ENCODE data around the gene MAMSTR. TPM values are rescaled to one million over a fixed set of nuclear protein-coding genes. Genes with fewer than 3 reads are reported as not detected.

Gene MAMSTR
- total RNA-seq, 1 donor, result 1.7 TPM

- H3K4me3 ChIP-seq (ENCODE audit: low read depth, low read length), result no peak overlapping the region
- no peak for TF ChIP-seq CTCF (IDR thresholded peaks at IDR 0.05; ENCODE audit: insufficient read depth, low read depth, low read length)
- no peak for DNase-seq (ENCODE audit: low read depth)
These were observed 8.3 kb downstream of the MAMSTR start for GRCh38 chr19:48711106-48711662.

GRCh38 chr19:48708471-48708870 is 11.1 kb downstream of the MAMSTR start:
- DNase-seq (ENCODE audit: low read depth), result no peak
- no peak overlapping the region for H3K4me3 ChIP-seq (ENCODE audit: low read depth, low read length)

GRCh38 chr19:48705431-48705830 is 14.1 kb downstream of the MAMSTR start:
- DNase-seq (ENCODE audit: low read depth), result no peak
- no peak overlapping the region for H3K4me3 ChIP-seq (ENCODE audit: low read depth, low read length)
- TF ChIP-seq CTCF (IDR thresholded peaks at IDR 0.05; ENCODE audit: insufficient read depth, low read depth, low read length), result no peak

More at GRCh38 chr19:48708471-48708870, 11.1 kb downstream of the MAMSTR start:
- no peak for TF ChIP-seq CTCF (IDR thresholded peaks at IDR 0.05; ENCODE audit: insufficient read depth, low read depth, low read length)

- no peak overlapping the region for H3K4me3 ChIP-seq (ENCODE audit: low read depth, low read length)
- no peak for TF ChIP-seq CTCF (IDR thresholded peaks at IDR 0.05; ENCODE audit: insufficient read depth, low read depth, low read length)
- DNase-seq (ENCODE audit: low read depth), result no peak
These were observed 16.2 kb downstream of the MAMSTR start for GRCh38 chr19:48703316-48703715.

GRCh38 chr19:48702701-48703100 is 16.8 kb downstream of the MAMSTR start:
- H3K4me3 ChIP-seq (ENCODE audit: low read depth, low read length), result no peak overlapping the region
- no peak for DNase-seq (ENCODE audit: low read depth)
- no peak for TF ChIP-seq CTCF (IDR thresholded peaks at IDR 0.05; ENCODE audit: insufficient read depth, low read depth, low read length)

GRCh38 chr19:48698046-48698445 is 21.5 kb downstream of the MAMSTR start:
- no peak overlapping the region for H3K4me3 ChIP-seq (ENCODE audit: low read depth, low read length)
- no peak for TF ChIP-seq CTCF (IDR thresholded peaks at IDR 0.05; ENCODE audit: insufficient read depth, low read depth, low read length)
- peak; percentile 66 for DNase-seq (ENCODE audit: low read depth)

Data from fibroblast of villous mesenchyme (primary cell).